Activated T-cell treated with anti-CD3 and anti-CD28 coated beads, Interleukin-2, amount 50 U/mL, for 24 hours (primary cell): ENCODE data around the gene MSI1.
A peak's percentile ranks its signal among the peaks of the same experiment; 100 is the strongest.

Experiments
- DNase-seq: peaks from one replicate; pipeline ENCODE4 v3.0.0-alpha.2; 2020
- H3K27ac Mint-ChIP-seq: 2 replicates; pipeline ENCODE4 v1.8.0; 2020; ENCODE audit warnings: mild to moderate bottlenecking, mixed read lengths
- H3K27me3 Mint-ChIP-seq: 2 replicates; pipeline ENCODE4 v1.8.0; 2020; ENCODE audit warnings: mixed read lengths
- H3K36me3 Mint-ChIP-seq: 2 replicates; pipeline ENCODE4 v1.8.0; 2020; ENCODE audit warnings: low read depth, mixed read lengths
- H3K4me1 Mint-ChIP-seq: 2 replicates; pipeline ENCODE4 v1.8.0; 2020; ENCODE audit warnings: low read depth, mixed read lengths
- H3K4me3 Mint-ChIP-seq: 2 replicates; pipeline ENCODE4 v1.8.0; 2020; ENCODE audit warnings: mild to moderate bottlenecking, moderate library complexity, mixed read lengths
- H3K9me3 Mint-ChIP-seq: 2 replicates; pipeline ENCODE4 v1.8.0; 2020; ENCODE audit warnings: mixed read lengths

MSI1 gene

GRCh38 chr12:120394483-120395367, 25.8 kb upstream of the MSI1 start:
- DNase-seq = no peak
- H3K27me3 Mint-ChIP-seq = peaks cover 34% of the 10 kb centered on the region
- H3K4me3 Mint-ChIP-seq = no peak overlapping the region
- H3K4me1 Mint-ChIP-seq = peaks cover 3% of the 10 kb centered on the region
- H3K9me3 Mint-ChIP-seq = no peaks in the 10 kb centered on the region
- H3K36me3 Mint-ChIP-seq = no peaks in the 10 kb centered on the region
- no peak overlapping the region for H3K27ac Mint-ChIP-seq

GRCh38 chr12:120390540-120391120, 21.7 kb upstream of the MSI1 start:
- DNase-seq = no peak
- H3K9me3 Mint-ChIP-seq = no peaks in the 10 kb centered on the region
- H3K27ac Mint-ChIP-seq = no peak overlapping the region
- H3K4me3 Mint-ChIP-seq = no peak overlapping the region
- peaks cover 54% of the 10 kb centered on the region for H3K27me3 Mint-ChIP-seq
- H3K36me3 Mint-ChIP-seq = no peaks in the 10 kb centered on the region
- H3K4me1 Mint-ChIP-seq = peaks cover 4% of the 10 kb centered on the region

GRCh38 chr12:120388691-120389481, 19.9 kb upstream of the MSI1 start:
- H3K4me1 Mint-ChIP-seq = peaks cover 4% of the 10 kb centered on the region
- H3K27me3 Mint-ChIP-seq = peaks cover 53% of the 10 kb centered on the region
- H3K27ac Mint-ChIP-seq = no peak overlapping the region
- no peaks in the 10 kb centered on the region for H3K9me3 Mint-ChIP-seq
- H3K4me3 Mint-ChIP-seq = no peak overlapping the region
- no peak for DNase-seq
- no peaks in the 10 kb centered on the region for H3K36me3 Mint-ChIP-seq

GRCh38 chr12:120381752-120382419, 12.9 kb upstream of the MSI1 start:
- no peak for DNase-seq
- H3K9me3 Mint-ChIP-seq = no peaks in the 10 kb centered on the region
- no peaks in the 10 kb centered on the region for H3K4me1 Mint-ChIP-seq
- H3K27me3 Mint-ChIP-seq = peaks cover 42% of the 10 kb centered on the region
- H3K36me3 Mint-ChIP-seq = no peaks in the 10 kb centered on the region
- H3K27ac Mint-ChIP-seq = no peak overlapping the region
- H3K4me3 Mint-ChIP-seq = no peak overlapping the region

- DNase-seq = no peak
- H3K27me3 Mint-ChIP-seq = peaks cover 64% of the 10 kb centered on the region
- no peaks in the 10 kb centered on the region for H3K9me3 Mint-ChIP-seq
- no peaks in the 10 kb centered on the region for H3K36me3 Mint-ChIP-seq
- no peaks in the 10 kb centered on the region for H3K4me1 Mint-ChIP-seq
- no peak overlapping the region for H3K27ac Mint-ChIP-seq
- H3K4me3 Mint-ChIP-seq = no peak overlapping the region
Measured at GRCh38 chr12:120378036-120378435, 9.1 kb upstream of the MSI1 start.

- no peak overlapping the region for H3K27ac Mint-ChIP-seq
- no peak overlapping the region for H3K4me3 Mint-ChIP-seq
- no peaks in the 10 kb centered on the region for H3K4me1 Mint-ChIP-seq
- H3K9me3 Mint-ChIP-seq = no peaks in the 10 kb centered on the region
- peaks cover 68% of the 10 kb centered on the region for H3K27me3 Mint-ChIP-seq
- no peaks in the 10 kb centered on the region for H3K36me3 Mint-ChIP-seq
- DNase-seq = no peak
Measured at GRCh38 chr12:120377611-120378010, 8.6 kb upstream of the MSI1 start.

- Mint-ChIP-seq H3K27me3 (peaks cover 68% of the 10 kb centered on the region), H3K9me3 (no peaks in the 10 kb centered on the region), H3K36me3 (no peaks in the 10 kb centered on the region), H3K4me3 (no peak overlapping the region), H3K27ac (no peak overlapping the region), H3K4me1 (no peaks in the 10 kb centered on the region)
- DNase-seq = no peak
Measured at GRCh38 chr12:120376934-120377572, 8.1 kb upstream of the MSI1 start.

GRCh38 chr12:120376416-120376815, 7.5 kb upstream of the MSI1 start:
- Mint-ChIP-seq H3K4me1 (no peaks in the 10 kb centered on the region), H3K4me3 (no peak overlapping the region), H3K9me3 (no peaks in the 10 kb centered on the region), H3K27me3 (peaks cover 68% of the 10 kb centered on the region), H3K27ac (no peak overlapping the region), H3K36me3 (no peaks in the 10 kb centered on the region)
- DNase-seq = no peak

- H3K36me3 Mint-ChIP-seq = no peaks in the 10 kb centered on the region
- H3K9me3 Mint-ChIP-seq = no peaks in the 10 kb centered on the region
- no peak overlapping the region for H3K27ac Mint-ChIP-seq
- H3K4me1 Mint-ChIP-seq = no peaks in the 10 kb centered on the region
- no peak for DNase-seq
- H3K27me3 Mint-ChIP-seq = peaks cover 68% of the 10 kb centered on the region
- H3K4me3 Mint-ChIP-seq = no peak overlapping the region
Measured at GRCh38 chr12:120376009-120376408, 7.0 kb upstream of the MSI1 start.

GRCh38 chr12:120373683-120374082, 4.7 kb upstream of the MSI1 start:
- DNase-seq = no peak
- Mint-ChIP-seq H3K36me3 (no peaks in the 10 kb centered on the region), H3K4me1 (peaks cover 10% of the 10 kb centered on the region), H3K4me3 (no peak overlapping the region), H3K27me3 (peaks cover 78% of the 10 kb centered on the region), H3K27ac (no peak overlapping the region), H3K9me3 (no peaks in the 10 kb centered on the region)

GRCh38 chr12:120370343-120371243, 1.6 kb upstream of the MSI1 start:
- no peaks in the 10 kb centered on the region for H3K9me3 Mint-ChIP-seq
- H3K4me1 Mint-ChIP-seq = peaks cover 17% of the 10 kb centered on the region
- DNase-seq = no peak
- H3K27me3 Mint-ChIP-seq = peaks cover 84% of the 10 kb centered on the region
- no peak overlapping the region for H3K27ac Mint-ChIP-seq
- peak overlapping the region; percentile 71 for H3K4me3 Mint-ChIP-seq
- no peaks in the 10 kb centered on the region for H3K36me3 Mint-ChIP-seq

GRCh38 chr12:120369603-120370342, 809 bp upstream of the MSI1 start:
- H3K27ac Mint-ChIP-seq = no peak overlapping the region
- H3K27me3 Mint-ChIP-seq = peaks cover 82% of the 10 kb centered on the region
- DNase-seq = no peak
- peak overlapping the region; percentile 71 for H3K4me3 Mint-ChIP-seq
- H3K4me1 Mint-ChIP-seq = peaks cover 17% of the 10 kb centered on the region
- no peaks in the 10 kb centered on the region for H3K9me3 Mint-ChIP-seq
- no peaks in the 10 kb centered on the region for H3K36me3 Mint-ChIP-seq
